Measurements from ENCODE around the gene RBFOX1. TPM values are rescaled to one million over a fixed set of nuclear protein-coding genes. Genes with fewer than 3 reads are reported as not detected.
A peak's percentile ranks its signal among the peaks of the same experiment; 100 is the strongest.

Gene RBFOX1
- total RNA-seq = 34.4 TPM

DNA sequence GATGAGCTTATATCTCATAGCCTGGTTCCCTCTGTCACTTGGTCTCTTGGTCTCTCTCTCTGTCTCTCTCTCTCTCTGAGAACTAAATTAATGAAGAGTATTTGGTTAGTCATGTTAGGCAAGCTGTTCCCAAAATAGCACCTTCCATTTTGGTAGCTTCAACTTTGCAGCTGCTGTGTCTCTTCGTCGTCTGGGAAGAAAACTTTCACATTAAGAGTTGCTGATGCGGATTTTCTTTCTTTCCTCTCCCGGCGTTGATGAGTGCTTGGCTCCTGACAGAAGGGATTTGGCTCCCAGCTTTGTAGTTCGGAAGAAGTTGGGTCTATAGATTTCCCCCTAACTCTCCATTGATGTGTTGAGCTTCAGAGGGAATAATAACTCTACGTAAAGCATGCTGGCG, at the start of gene RBFOX1:
Gene RBFOX1, plus strand, starts transcription at position 235 of the 400 bp plus-strand sequence.
- DNase-seq = peak; percentile 82

GRCh38 chr16:7284780-7285179, 47.9 kb upstream of the RBFOX1 start:
- DNase-seq = no peak

GRCh38 chr16:7285520-7285919, 47.1 kb upstream of the RBFOX1 start:
- no peak for DNase-seq

DNA sequence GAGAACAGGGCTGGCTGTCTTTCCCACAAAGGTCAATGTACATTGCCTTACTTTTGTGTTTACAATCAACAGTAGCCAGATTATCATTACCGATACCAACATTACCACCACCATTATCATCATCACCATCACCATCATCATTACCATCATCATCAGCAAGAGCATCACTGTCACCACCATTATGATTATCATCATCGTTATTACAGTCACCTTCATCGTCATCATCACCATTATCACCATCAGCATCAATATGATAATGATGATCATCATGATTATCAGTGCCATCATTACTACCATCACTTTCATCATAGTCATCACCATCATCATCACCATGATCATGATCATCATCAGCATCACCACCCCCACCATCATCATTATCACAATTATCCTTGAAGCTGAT, 43.3 kb upstream of the RBFOX1 start:
- DNase-seq = no peak

GRCh38 chr16:7290682-7291081, 42.0 kb upstream of the RBFOX1 start:
- no peak for DNase-seq

DNA sequence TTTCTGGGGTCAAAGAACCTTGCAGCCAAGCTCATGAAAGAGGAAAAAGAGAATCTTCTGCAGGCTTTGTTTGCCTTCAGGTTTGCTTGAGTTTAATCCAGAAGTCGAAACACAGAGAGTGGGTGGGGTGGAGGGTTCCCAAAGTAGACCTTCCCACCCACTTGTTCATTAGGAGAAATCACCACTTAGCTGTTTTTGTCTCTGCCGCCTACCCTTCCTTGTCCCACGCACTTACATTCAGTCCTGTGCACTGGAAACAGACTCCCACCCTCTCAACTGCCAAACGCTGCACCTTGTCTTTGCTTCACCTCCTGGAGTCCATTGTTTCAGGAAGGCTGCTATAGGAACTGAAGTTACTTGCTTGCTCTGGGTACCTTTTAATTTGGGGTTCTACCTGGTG, 38.6 kb upstream of the RBFOX1 start:
- no peak for DNase-seq

DNA sequence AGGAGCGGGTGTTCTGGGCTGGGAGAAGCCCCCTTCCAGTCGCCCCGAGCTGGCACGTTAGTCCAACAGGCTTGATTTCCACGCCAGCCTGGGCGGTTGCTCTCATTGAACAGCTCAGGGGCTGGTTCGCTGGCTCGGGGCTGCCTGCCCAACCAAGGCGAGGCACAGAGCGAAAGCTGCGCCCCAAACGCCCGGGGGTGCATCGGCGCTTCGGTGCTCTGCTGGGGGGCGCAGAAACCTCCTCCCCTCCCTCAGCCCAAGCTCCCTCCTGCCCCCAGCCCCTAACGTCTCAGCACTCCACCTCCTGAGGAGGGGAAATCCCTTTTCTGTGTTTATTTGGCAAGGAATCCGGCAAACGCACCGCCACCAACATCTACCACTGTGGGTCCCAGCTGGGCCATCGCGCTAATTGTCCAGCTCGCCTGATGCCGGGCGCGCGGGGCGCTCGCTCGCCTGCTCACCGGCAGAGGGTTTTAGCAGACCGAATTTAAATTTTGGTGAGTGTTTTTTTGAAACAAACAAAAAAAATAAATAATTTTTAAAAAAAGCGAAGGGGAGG, 29.5 kb upstream of the RBFOX1 start:
- peak; percentile 60 for DNase-seq

GRCh38 chr16:7303660-7304200, 28.9 kb upstream of the RBFOX1 start:
- peak; percentile 52 for DNase-seq

DNA sequence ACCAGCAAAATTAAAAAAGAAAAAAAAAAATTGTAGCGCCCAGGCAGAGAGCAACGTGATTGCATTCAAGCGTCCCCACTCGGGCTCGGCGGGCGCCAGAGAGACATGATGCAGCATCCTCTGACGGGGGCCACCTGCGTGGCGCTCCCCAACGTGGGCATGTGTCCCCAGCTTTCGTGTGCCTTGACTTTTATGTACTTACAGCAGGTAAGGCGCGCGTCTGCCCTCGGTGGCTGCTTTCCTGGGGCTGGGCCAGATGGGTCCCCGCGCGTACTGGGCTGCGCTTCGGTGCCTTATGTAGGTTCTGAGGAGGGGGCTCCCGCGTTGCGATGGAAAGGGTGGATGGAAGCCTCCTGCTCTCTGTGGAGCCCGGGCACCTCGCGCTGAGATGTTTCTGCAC, 28.4 kb upstream of the RBFOX1 start:
- no peak for DNase-seq

- peak; percentile 18 for DNase-seq
These were observed 27.7 kb upstream of the RBFOX1 start for GRCh38 chr16:7304958-7305357.

DNA sequence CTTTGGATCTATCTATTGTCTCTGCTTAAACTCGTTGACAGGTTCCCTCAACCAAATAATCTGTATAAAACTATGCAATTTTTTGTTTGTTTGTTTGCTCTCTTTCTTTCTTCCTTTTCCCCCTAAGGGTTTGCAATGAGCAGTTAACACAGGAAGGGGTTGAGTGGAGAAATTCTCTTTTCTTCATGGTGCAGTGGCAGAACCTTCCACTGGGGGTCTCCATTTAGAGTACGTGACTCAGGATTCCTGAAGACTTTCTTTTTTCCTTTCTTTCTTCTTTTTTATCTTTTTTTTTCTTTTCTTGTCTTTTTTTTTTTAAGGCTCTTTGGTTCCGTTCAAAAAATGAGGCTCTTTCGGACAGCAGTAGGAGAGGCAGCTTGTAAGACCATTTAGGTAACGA, 19.5 kb upstream of the RBFOX1 start:
- DNase-seq = peak; percentile 64

- no peak for DNase-seq
These were observed 18.5 kb upstream of the RBFOX1 start for GRCh38 chr16:7314163-7314562.

DNA sequence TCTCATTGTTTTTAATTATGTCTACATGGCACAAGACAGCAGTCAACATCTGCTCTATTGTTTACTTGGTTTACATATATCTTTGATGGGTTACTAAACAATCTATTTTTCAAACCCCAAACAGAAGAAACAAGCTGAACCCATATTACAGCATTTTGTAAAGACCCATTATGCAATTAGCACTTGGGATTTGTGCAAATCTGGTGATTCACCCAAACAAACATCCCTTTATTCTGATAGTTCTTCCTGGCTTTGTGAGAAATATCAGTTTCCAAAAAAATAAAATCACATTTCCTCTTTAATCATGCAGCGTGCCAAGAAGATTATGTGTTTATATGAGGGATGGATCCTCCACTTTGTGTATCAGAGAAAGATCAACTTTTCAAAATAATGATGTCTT, 16.8 kb upstream of the RBFOX1 start:
- no peak for DNase-seq

- DNase-seq = no peak
These were observed 16.3 kb upstream of the RBFOX1 start for GRCh38 chr16:7316281-7316888.

DNA sequence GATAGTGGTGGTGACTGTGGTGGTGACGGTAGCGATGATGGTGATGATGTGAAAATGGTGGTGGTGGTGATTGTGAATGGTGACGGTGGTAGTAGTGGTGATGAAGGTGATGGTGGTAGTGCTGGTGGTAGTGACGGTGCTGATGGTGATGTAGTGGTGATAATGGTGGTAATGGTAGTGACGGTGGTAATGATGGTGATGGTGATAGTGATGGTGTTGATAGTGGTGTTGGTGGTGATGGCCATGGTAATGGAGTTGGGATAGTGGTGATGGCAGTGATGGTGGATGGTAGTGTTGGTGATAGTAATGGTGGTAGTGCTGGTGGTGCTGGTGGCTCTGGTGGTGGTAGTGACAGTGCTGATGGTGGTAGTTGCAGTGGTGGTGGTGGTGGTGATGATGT, 14.7 kb upstream of the RBFOX1 start:
- no peak for DNase-seq

DNA sequence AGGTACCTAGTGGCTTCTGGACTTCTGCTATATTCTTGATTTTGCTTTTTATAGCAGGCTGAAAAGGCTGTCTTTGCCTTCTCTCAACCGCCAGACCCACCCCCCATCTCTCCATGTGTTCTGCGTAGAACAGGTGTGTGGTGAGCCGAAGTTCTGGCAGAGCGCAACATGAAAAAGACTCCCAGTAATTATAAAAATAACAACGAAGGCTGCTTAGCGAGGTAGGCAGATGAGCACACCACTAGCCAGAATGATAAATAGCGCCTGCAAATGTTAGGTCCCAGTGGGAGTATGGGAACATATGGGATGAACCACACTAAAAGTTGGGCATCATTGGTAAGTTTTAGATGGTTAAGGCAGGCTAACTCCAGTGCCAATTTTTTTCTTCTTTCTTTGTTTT, 14.0 kb upstream of the RBFOX1 start:
- DNase-seq = peak; percentile 52

DNA sequence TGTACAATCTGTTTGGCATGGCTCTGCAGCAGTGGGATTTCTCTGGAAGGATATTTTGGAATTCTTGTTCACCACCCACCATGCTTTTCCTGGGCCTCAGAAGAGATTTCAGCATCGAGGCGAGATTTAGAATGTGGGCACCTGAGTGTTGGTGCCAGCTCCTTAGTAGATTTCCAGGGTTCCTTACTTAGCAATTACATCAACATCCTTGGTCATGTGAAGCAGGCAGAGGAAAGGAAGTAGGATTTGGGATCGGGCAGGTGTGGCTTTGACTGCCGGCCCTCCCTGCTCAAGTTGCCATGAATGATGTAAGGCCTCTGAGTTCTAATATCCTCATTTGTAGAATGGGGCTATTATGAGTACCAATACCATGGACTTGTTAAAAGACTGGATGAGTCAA, 13.1 kb upstream of the RBFOX1 start:
- DNase-seq = no peak

- peak; percentile 89 for DNase-seq
These were observed 11.0 kb upstream of the RBFOX1 start for GRCh38 chr16:7321661-7322060.

GRCh38 chr16:7324321-7324720, 8.3 kb upstream of the RBFOX1 start:
- no peak for DNase-seq

- no peak for DNase-seq
These were observed 6.8 kb upstream of the RBFOX1 start for GRCh38 chr16:7325834-7326233.

GRCh38 chr16:7330709-7331108, 1.9 kb upstream of the RBFOX1 start:
- DNase-seq = peak; percentile 77

DNA sequence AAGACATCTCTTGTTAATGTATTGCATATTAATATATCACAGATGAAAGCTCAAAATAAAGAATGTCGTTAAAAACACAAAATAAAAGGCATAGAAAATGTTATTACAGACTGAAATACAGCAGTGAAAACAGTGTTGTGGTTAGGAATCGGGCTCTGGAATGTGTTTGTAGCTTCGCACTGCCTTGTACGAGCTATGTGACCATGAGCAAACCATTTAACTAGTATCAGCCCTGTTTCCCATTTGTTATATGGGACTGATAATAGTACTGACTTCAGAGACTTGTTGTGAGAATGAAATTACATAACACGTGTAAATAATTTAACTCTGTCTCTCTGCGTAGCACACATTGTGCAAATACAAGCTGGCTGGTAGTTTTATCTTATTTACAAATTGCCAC, 648 bp upstream of the RBFOX1 start:
- no peak for DNase-seq

- no peak for DNase-seq
These were observed 608 bp downstream of the RBFOX1 start for GRCh38 chr16:7333180-7333725.
